ENCODE measurements around the gene HFM1. TPM values are rescaled to one million over a fixed set of nuclear protein-coding genes. Genes with fewer than 3 reads are reported as not detected.

The HFM1 gene
- total RNA-seq: 0.43 and 0.55 TPM in 2 replicates

GRCh38 chr1:91404151-91405012 is at the start of gene HFM1:
Gene HFM1 (minus strand): TSS chr1:91404837. CDS start chr1:91401082, 3,755 bp downstream.

Other genes starting within 250 kb of the HFM1 start
- gene CDC7, start 96.0 kb upstream of the HFM1 start, total RNA-seq: 1.9 and 3.3 TPM in 2 replicates

All from smooth muscle cell of bladder (primary cell).